H1 (cell line): Measurements from ENCODE around the gene UIMC1. TPM values are rescaled to one million over a fixed set of nuclear protein-coding genes. Genes with fewer than 3 reads are reported as not detected.

ENCODE experiments used
- CTCF ChIA-PET: fragments of 300-600 bp; sonication (Branson Sonifier 250); formaldehyde crosslinking; loops from one replicate; lab custom pipeline; 2021; ENCODE audit not compliant: partially characterized antibody; lab: Charles Lee
- POLR2A ChIA-PET: fragments of 300-600 bp; sonication (Branson Sonifier 250); formaldehyde crosslinking; loops from one replicate; lab custom pipeline; 2021; ENCODE audit warnings: inconsistent platforms; ENCODE audit not compliant: partially characterized antibody; lab: Charles Lee
- DNase-seq, 2 experiments: peaks; one replicate each; pipeline versions ENCODE4 v3.0.0 to v3.0.0-alpha.2; 2010 to 2022; ENCODE audit warnings: low spot score in 2 of 2, low read depth in 1 of 2, mixed read lengths in 1 of 2
- FAIRE-seq: peaks from 2 replicates; lab custom pipeline; 2011; peaks lifted over from hg19 to GRCh38; lab: Jason Lieb, UNC
- H2AFZ ChIP-seq: 2 replicates; pipeline ENCODE4 v1.8.1; 2012; ENCODE audit warnings: low read length, inconsistent platforms
- H2AK5ac ChIP-seq: 2 replicates; pipeline ENCODE4 v1.6.1; 2013; ENCODE audit warnings: low read depth, low read length
- H2BK120ac ChIP-seq: replicated peaks from 2 replicates; pipeline ENCODE3; 2013; ENCODE audit warnings: low read depth, low read length, inconsistent platforms
- H2BK12ac ChIP-seq: 2 replicates; pipeline ENCODE4 v1.6.1; 2013; ENCODE audit warnings: low read depth, low read length
- H2BK15ac ChIP-seq: 2 replicates; pipeline ENCODE4 v1.6.1; 2013; ENCODE audit warnings: low read length
- H2BK20ac ChIP-seq: 2 replicates; pipeline ENCODE4 v1.6.1; 2013; ENCODE audit warnings: low read length
- H2BK5ac ChIP-seq: 2 replicates; pipeline ENCODE4 v1.6.1; 2013; ENCODE audit warnings: low read depth, low read length
- H3K14ac ChIP-seq: 2 replicates; pipeline ENCODE4 v1.6.1; 2013; ENCODE audit warnings: inconsistent platforms; ENCODE audit not compliant: insufficient read length
- H3K18ac ChIP-seq: 2 replicates; pipeline ENCODE4 v1.6.1; 2013; ENCODE audit warnings: low read length; ENCODE audit errors: extremely low read depth
- H3K23ac ChIP-seq: 2 replicates; pipeline ENCODE4 v1.6.1; 2013; ENCODE audit warnings: inconsistent platforms; ENCODE audit not compliant: insufficient read length
- H3K23me2 ChIP-seq: 2 replicates; pipeline ENCODE4 v1.6.1; 2013; ENCODE audit warnings: low read depth, low read length
- H3K27ac ChIP-seq: 2 replicates; pipeline ENCODE4 v1.6.1; 2011; ENCODE audit warnings: low read depth, low read length, inconsistent platforms
- H3K27me3 ChIP-seq, 4 experiments: replicated peaks in 1 of 4; 1 replicate in 1 of 4; 2 replicates in 3 of 4; pipeline versions ENCODE4 v1.6.1 to v1.8.1; 2011 to 2013; ENCODE audit warnings: low read length in 3 of 4, mild to moderate bottlenecking in 3 of 4, inconsistent platforms in 2 of 4, mixed read lengths in 2 of 4, moderate library complexity in 1 of 4; ENCODE audit not compliant: control insufficient read depth in 3 of 4, insufficient read depth in 3 of 4; ENCODE audit errors: extremely low read depth in 1 of 4
- H3K36me3 ChIP-seq, 4 experiments: 2 replicates each; pipeline versions ENCODE4 v1.6.1 to v1.8.1; 2011 to 2013; ENCODE audit warnings: mild to moderate bottlenecking in 4 of 4, low read length in 3 of 4, moderate library complexity in 2 of 4, control low read depth in 1 of 4, inconsistent platforms in 1 of 4; ENCODE audit not compliant: insufficient read depth in 4 of 4, control insufficient read depth in 2 of 4
- H3K4ac ChIP-seq: replicated peaks from 2 replicates; pipeline ENCODE3; 2013; ENCODE audit warnings: low read length, low read depth, mixed read lengths, inconsistent platforms; ENCODE audit not compliant: insufficient read length
- H3K4me1 ChIP-seq, 4 experiments: replicated peaks in 1 of 4; 1 replicate in 1 of 4; 2 replicates in 3 of 4; pipeline versions ENCODE4 v1.6.1 to v1.8.1; 2011 to 2013; ENCODE audit warnings: low read length in 3 of 4, inconsistent platforms in 2 of 4, mixed read lengths in 1 of 4; ENCODE audit not compliant: insufficient read depth in 4 of 4, control insufficient read depth in 3 of 4
- H3K4me2 ChIP-seq, 2 experiments: 2 replicates each; pipeline versions ENCODE4 v1.6.1 to v1.8.1; 2011 to 2013; ENCODE audit warnings: low read depth in 2 of 2, low read length in 2 of 2, control low read depth in 1 of 2, inconsistent platforms in 1 of 2, mild to moderate bottlenecking in 1 of 2; ENCODE audit not compliant: insufficient read depth in 1 of 2
- H3K4me3 ChIP-seq, 4 experiments: fragments of 200-600, 300-600 bp in 1 of 4; sonication (generic), shearing (Covaris generic), sonication (Bioruptor Twin) in 1 of 4; 2 replicates each; pipeline versions ENCODE4 v1.5.1 to v1.8.1; 2011 to 2016; ENCODE audit warnings: low read length in 4 of 4, low read depth in 3 of 4, control low read depth in 2 of 4, inconsistent platforms in 2 of 4, mild to moderate bottlenecking in 2 of 4, mixed read lengths in 1 of 4, moderate library complexity in 1 of 4; ENCODE audit not compliant: insufficient read depth in 2 of 4; ENCODE audit errors: extremely low read depth in 1 of 4
- H3K56ac ChIP-seq: replicated peaks from 2 replicates; pipeline ENCODE3; 2013; ENCODE audit warnings: low read depth, mild to moderate bottlenecking, mixed read lengths, low read length, inconsistent platforms; ENCODE audit not compliant: insufficient read length
- H3K79me1 ChIP-seq: 2 replicates; pipeline ENCODE4 v1.6.1; 2013; ENCODE audit warnings: low read depth, low read length, control low read depth
- H3K79me2 ChIP-seq, 2 experiments: 2 replicates each; pipeline versions ENCODE4 v1.6.1 to v1.8.1; 2012 to 2013; ENCODE audit warnings: low read length in 2 of 2, mild to moderate bottlenecking in 2 of 2, inconsistent platforms in 1 of 2; ENCODE audit not compliant: insufficient read depth in 2 of 2, control insufficient read depth in 1 of 2
- H3K9ac ChIP-seq, 4 experiments: replicated peaks in 1 of 4; 1 replicate in 1 of 4; 2 replicates in 3 of 4; pipeline versions ENCODE4 v1.6.1 to v1.8.1; 2011 to 2013; ENCODE audit warnings: low read depth in 3 of 4, low read length in 3 of 4, control low read depth in 2 of 4, mild to moderate bottlenecking in 2 of 4, moderate library complexity in 2 of 4, inconsistent platforms in 1 of 4; ENCODE audit errors: extremely low read depth in 1 of 4
- H3K9me3 ChIP-seq, 2 experiments: 2 replicates each; pipeline versions ENCODE4 v1.6.1 to v1.8.1; 2012 to 2013; ENCODE audit warnings: mild to moderate bottlenecking in 2 of 2, moderate library complexity in 2 of 2, control low read depth in 1 of 2, inconsistent platforms in 1 of 2, low read depth in 1 of 2, low read length in 1 of 2, mixed read lengths in 1 of 2; ENCODE audit not compliant: insufficient read depth in 2 of 2
- H4K20me1 ChIP-seq, 2 experiments: replicated peaks in 1 of 2; 2 replicates each; pipeline versions ENCODE3 to v1.8.1; 2011 to 2013; ENCODE audit warnings: inconsistent platforms in 2 of 2, low read length in 2 of 2, mild to moderate bottlenecking in 1 of 2; ENCODE audit not compliant: insufficient read depth in 2 of 2, control insufficient read depth in 1 of 2
- H4K5ac ChIP-seq: 2 replicates; pipeline ENCODE4 v1.6.1; 2013; ENCODE audit warnings: low read length, low read depth, mixed read lengths, inconsistent platforms; ENCODE audit not compliant: insufficient read length
- H4K8ac ChIP-seq: 2 replicates; pipeline ENCODE4 v1.8.0; 2013; ENCODE audit warnings: mild to moderate bottlenecking, moderate library complexity, low read length, inconsistent platforms; ENCODE audit not compliant: insufficient read depth; ENCODE audit errors: extremely low read depth
- H4K91ac ChIP-seq: replicated peaks from 2 replicates; pipeline ENCODE3; 2013; ENCODE audit warnings: low read length, mixed read lengths, inconsistent platforms; ENCODE audit not compliant: insufficient read length
- ASH2L ChIP-seq: fragments of 200-600, 300-600 bp; sonication (generic); IDR thresholded peaks from one replicate; pipeline ENCODE4 v1.7.1; 2017; ENCODE audit warnings: low read length
- BCL11A ChIP-seq, 2 experiments: IDR thresholded peaks; one replicate each; pipeline ENCODE4 v1.6.1; 2011; ENCODE audit warnings: low read depth in 2 of 2, low read length in 2 of 2, mild to moderate bottlenecking in 2 of 2
- BRCA1 ChIP-seq: IDR thresholded peaks from 2 replicates; pipeline ENCODE4 v1.6.1; 2012; ENCODE audit warnings: low read depth, low read length, improper control_type of control experiment
- CEBPB ChIP-seq: IDR thresholded peaks from 2 replicates; pipeline ENCODE4 v1.6.1; 2012; ENCODE audit warnings: low read depth, low read length
- CHD1 ChIP-seq: IDR thresholded peaks from 2 replicates; pipeline ENCODE4 v1.6.1; 2012; ENCODE audit warnings: low read depth, low read length, improper control_type of control experiment
- FOSL1 ChIP-seq: IDR thresholded peaks from 2 replicates; pipeline ENCODE4 v1.6.1; 2011; ENCODE audit warnings: mild to moderate bottlenecking, low read depth, low read length, moderate library complexity; ENCODE audit not compliant: insufficient read depth
- KDM1A ChIP-seq: fragments of 200-600, 300-600 bp; sonication (generic); IDR thresholded peaks from 2 replicates; pipeline ENCODE4 v1.7.1; 2016; ENCODE audit warnings: mild to moderate bottlenecking, low read length, borderline replicate concordance
- MAX ChIP-seq: IDR thresholded peaks from 2 replicates; pipeline ENCODE4 v1.6.1; 2012; ENCODE audit warnings: inconsistent platforms
- NANOG ChIP-seq: IDR thresholded peaks from 2 replicates; pipeline ENCODE4 v1.6.1; 2011; ENCODE audit warnings: low read length, low read depth, mild to moderate bottlenecking, inconsistent platforms; ENCODE audit not compliant: insufficient read depth, poor library complexity, severe bottlenecking
- POLR2A ChIP-seq, 2 experiments: IDR thresholded peaks; 1 replicate in 1 of 2; 2 replicates in 1 of 2; pipeline ENCODE4 v1.6.1; 2011; ENCODE audit warnings: low read depth in 2 of 2, low read length in 2 of 2, mild to moderate bottlenecking in 2 of 2; ENCODE audit errors: control extremely low read depth in 1 of 2
- TAF7 ChIP-seq: optimal IDR thresholded peaks from 2 replicates; pipeline ENCODE3; 2011; ENCODE audit warnings: low read depth, mild to moderate bottlenecking, inconsistent platforms, low read length, moderate library complexity, borderline replicate concordance
- WGBS, 2 experiments: shearing (Covaris generic) in 1 of 2; methylation state at CpG; one replicate each; pipeline versions ENCODE4 v1.1.6 to v1.1.7; 2013 to 2015; ENCODE audit warnings: low lambda C conversion rate in 2 of 2, mixed read lengths in 2 of 2, inconsistent platforms in 1 of 2, low coverage in 1 of 2, missing lambda C conversion rate in 1 of 2; ENCODE audit not compliant: insufficient replicate concordance in 2 of 2, insufficient coverage in 1 of 2, insufficient read length in 1 of 2; ENCODE audit errors: extremely low coverage in 1 of 2, missing lambda C conversion rate in 1 of 2; 5-methylcytosine and 5-hydroxymethylcytosine counted together
- polyA plus RNA-seq, 7 experiments: library from polyadenylated mRNA; depleted of rRNA in 3 of 7; stranded (reverse) in 5 of 7; unstranded in 2 of 7; fragments of >200 nt in 5 of 7; fragments of 200-250 nt in 2 of 7; gene quantifications; 1 replicate in 5 of 7; 2 replicates in 1 of 7; 4 replicates in 1 of 7; pipeline versions ENCODE4 v1.2.1 to v1.2.3, GENCODE V29; 2011 to 2013; ENCODE audit warnings: missing spikeins in 2 of 7, mixed read lengths in 2 of 7
- total RNA-seq: library from RNA; stranded (reverse); fragmentation: NEBNext Ultra II Directional; extraction: Animal tissue kit (Norgen Biotek cat#: 25700); gene quantifications from 2 replicates; pipeline ENCODE4 v1.2.1, GENCODE V29; 2021

UIMC1 gene
- total and polyA plus RNA-seq, 2 of the 8 experiments (the other 6 are each of a cell fraction or from before 2014, with no cell fraction given), result 12.8 to 43.7 TPM

GRCh38 chr5:176902102-176902814 lies 104.3 kb downstream of the UIMC1 start:
- DNase-seq (no peak), FAIRE-seq (no peak)
- Histone ChIP-seq H3K27me3 (no peaks in the 10 kb centered on the region), H3K79me2 (no peaks in the 10 kb centered on the region), H3K36me3 (peaks cover 15 to 44% (median 38%) of the 10 kb centered on the region in 4 experiments; a peak in 7 of 8 replicates), H2BK5ac (no peak overlapping the region), H3K4me1 (peaks cover 0 to 6% (median 3%) of the 10 kb centered on the region in 4 experiments; a peak in 5 of 7 replicates), H4K20me1 (no peaks in the 10 kb centered on the region), H2AFZ (no peak overlapping the region), H3K9ac (no peak overlapping the region), H3K23me2 (no peaks in the 10 kb centered on the region), H2AK5ac (no peak overlapping the region), H4K91ac (no peak overlapping the region), H3K9me3 (no peaks in the 10 kb centered on the region), H3K4me3 (no peak overlapping the region), H2BK20ac (no peak overlapping the region), H3K27ac (no peak overlapping the region), H2BK15ac (no peak overlapping the region), H3K18ac (no peak overlapping the region), H3K79me1 (no peaks in the 10 kb centered on the region), H2BK120ac (no peak overlapping the region), H4K5ac (no peak overlapping the region), H2BK12ac (no peak overlapping the region), H3K14ac (no peak overlapping the region), H3K56ac (no peak overlapping the region), H3K4ac (no peak overlapping the region), H3K4me2 (no peak overlapping the region), H3K23ac (no peak overlapping the region), H4K8ac (no peak overlapping the region)
- CTCF ChIA-PET, result interaction anchor here (0.7 to 3.3 kb wide), 14 partner anchors 9 to 244 kb away, joined by 3 to 14 read pairs (median 4); no protein-coding TSS in a partner anchor
- 90% methylated on average over 6 of the region's 6 CpGs; no CpG with 5 or more reads in 1 of the 2 experiments for WGBS, 2 experiments
- POLR2A ChIA-PET, result interaction anchor here (1.0 kb wide), 1 partner anchor 9 kb away, joined by 3 read pairs; no protein-coding TSS in a partner anchor
- TF ChIP-seq MAX (no peak), KDM1A (no peak), ASH2L (no peak), CEBPB (no peak), POLR2A (IDR thresholded peaks at IDR 0.05; ENCODE audit: control extremely low read depth in 1 of 2, low read depth in 2 of 2, low read length in 2 of 2) (no peak), CHD1 (no peak), NANOG (no peak), FOSL1 (no peak), TAF7 (no peak), BRCA1 (no peak), BCL11A (IDR thresholded peaks at IDR 0.05; ENCODE audit: low read depth in 2 of 2, low read length in 2 of 2) (no peak)
